HepG2 (cell line): ENCODE results near the gene RIPOR1. TPM values are rescaled to one million over a fixed set of nuclear protein-coding genes. Genes with fewer than 3 reads are reported as not detected.

ENCODE experiments used
- ATF6 ChIP-seq: sonication (generic); formaldehyde crosslinking; conservative IDR thresholded peaks from 2 replicates; pipeline ENCODE4 v1.4.0; 2020; ENCODE audit warnings: missing genetic modification reagents
- ATM ChIP-seq: fragments of 450-650 bp; IDR thresholded peaks from 2 replicates; pipeline ENCODE4 v1.7.1; 2017; ENCODE audit warnings: mild to moderate bottlenecking, borderline replicate concordance
- CENPT ChIP-seq: sonication (generic); formaldehyde crosslinking; IDR thresholded peaks from 2 replicates; pipeline ENCODE4 v1.8.0; 2022; ENCODE audit warnings: low read depth, mild to moderate bottlenecking, moderate library complexity, missing genetic modification reagents
- ETV5 ChIP-seq: IDR thresholded peaks from 2 replicates; pipeline ENCODE4 v1.6.1; 2018; ENCODE audit warnings: missing biosample characterization, missing genetic modification reagents, inconsistent platforms, borderline replicate concordance
- GABPA ChIP-seq, 2 experiments: IDR thresholded peaks; 2 replicates each; pipeline ENCODE4 v1.6.1; 2011 to 2016; ENCODE audit warnings: low read depth in 2 of 2, low read length in 1 of 2, missing biosample characterization in 1 of 2, missing genetic modification characterization in 1 of 2
- GFI1 ChIP-seq: sonication (generic); formaldehyde crosslinking; IDR thresholded peaks from 2 replicates; pipeline ENCODE4 v1.5.0; 2020; ENCODE audit warnings: missing genetic modification reagents, mild to moderate bottlenecking, borderline replicate concordance
- KDM4B ChIP-seq: sonication (generic); formaldehyde crosslinking; IDR thresholded peaks from 2 replicates; pipeline ENCODE4 v1.4.0; 2020; ENCODE audit warnings: missing genetic modification reagents
- MED8 ChIP-seq: sonication (generic); formaldehyde crosslinking; IDR thresholded peaks from 2 replicates; pipeline ENCODE4 v1.8.1; 2023; ENCODE audit warnings: mild to moderate bottlenecking, missing genetic modification reagents; ENCODE audit not compliant: insufficient replicate concordance
- PLSCR1 ChIP-seq: sonication (generic); formaldehyde crosslinking; IDR thresholded peaks from 2 replicates; pipeline ENCODE4 v1.5.0; 2020; ENCODE audit warnings: missing genetic modification reagents, mild to moderate bottlenecking, borderline replicate concordance
- SMARCC2 ChIP-seq: fragments of 450-650 bp; IDR thresholded peaks from 2 replicates; pipeline ENCODE4 v1.6.1; 2017; ENCODE audit warnings: antibody characterized with exemption, mild to moderate bottlenecking
- SMARCE1 ChIP-seq: fragments of 450-650 bp; IDR thresholded peaks from 2 replicates; pipeline ENCODE4 v1.6.1; 2017; ENCODE audit warnings: borderline replicate concordance
- SPEN ChIP-seq: sonication (generic); formaldehyde crosslinking; IDR thresholded peaks from 2 replicates; pipeline ENCODE4 v1.5.1; 2020; ENCODE audit warnings: low read depth, mild to moderate bottlenecking, missing genetic modification reagents
- TBL1XR1 ChIP-seq: fragments of 150-350 bp; IDR thresholded peaks from 2 replicates; pipeline ENCODE4 v1.6.1; 2014; ENCODE audit warnings: borderline replicate concordance, low read length; ENCODE audit not compliant: partially characterized antibody
- ZBTB21 ChIP-seq: sonication (generic); formaldehyde crosslinking; IDR thresholded peaks from 2 replicates; pipeline ENCODE4 v1.4.0; 2020; ENCODE audit warnings: missing genetic modification reagents
- ZBTB39 ChIP-seq: sonication (generic); formaldehyde crosslinking; IDR thresholded peaks from 2 replicates; pipeline ENCODE4 v1.5.0; 2020; ENCODE audit warnings: missing genetic modification reagents
- ZNF101 ChIP-seq: sonication (generic); formaldehyde crosslinking; IDR thresholded peaks from 2 replicates; pipeline ENCODE4 v1.4.0; 2020; ENCODE audit warnings: mild to moderate bottlenecking, low read depth, missing genetic modification reagents, borderline replicate concordance
- ZNF670 ChIP-seq: sonication (generic); formaldehyde crosslinking; IDR thresholded peaks from 2 replicates; pipeline ENCODE4 v1.8.0; 2022; ENCODE audit warnings: mild to moderate bottlenecking, missing genetic modification reagents, borderline replicate concordance
- polyA plus RNA-seq, 8 experiments: library from polyadenylated mRNA; depleted of rRNA in 3 of 8; stranded (reverse) in 7 of 8; unstranded in 1 of 8; fragments of >200 nt; fragmentation: Illumina TruSeq in 4 of 8; extraction: Trizol in 4 of 8; gene quantifications; 2 replicates each; pipeline versions ENCODE4 v1.2.1 to v1.2.3, GENCODE V29; 2011 to 2016; ENCODE audit warnings: low read depth in 4 of 8, missing spikeins in 1 of 8, mixed read lengths in 1 of 8; ENCODE audit not compliant: insufficient read depth in 1 of 8
- total RNA-seq, 5 experiments: library from RNA; depleted of rRNA; stranded (reverse); fragments of >200 nt; fragmentation: Illumina TruSeq; extraction: Trizol; gene quantifications; 2 replicates each; pipeline ENCODE4 v1.2.3, GENCODE V29; 2016; ENCODE audit warnings: low read depth in 1 of 5
- TF ChIP-seq, protein P1 (sequence below): IDR thresholded peaks from 2 replicates; pipeline ENCODE4 v1.6.1; 2016; ENCODE audit warnings: control low read depth
- TF ChIP-seq, protein P2 (sequence below): sonication (generic); formaldehyde crosslinking; IDR thresholded peaks from 2 replicates; pipeline ENCODE4 v1.4.0; 2020; ENCODE audit warnings: mild to moderate bottlenecking, missing genetic modification reagents

The RIPOR1 gene
- total and polyA plus RNA-seq, 2 of the 13 experiments (the other 11 are each of a cell fraction or from before 2014, with no cell fraction given) = 4.6 to 8.1 TPM

DNA sequence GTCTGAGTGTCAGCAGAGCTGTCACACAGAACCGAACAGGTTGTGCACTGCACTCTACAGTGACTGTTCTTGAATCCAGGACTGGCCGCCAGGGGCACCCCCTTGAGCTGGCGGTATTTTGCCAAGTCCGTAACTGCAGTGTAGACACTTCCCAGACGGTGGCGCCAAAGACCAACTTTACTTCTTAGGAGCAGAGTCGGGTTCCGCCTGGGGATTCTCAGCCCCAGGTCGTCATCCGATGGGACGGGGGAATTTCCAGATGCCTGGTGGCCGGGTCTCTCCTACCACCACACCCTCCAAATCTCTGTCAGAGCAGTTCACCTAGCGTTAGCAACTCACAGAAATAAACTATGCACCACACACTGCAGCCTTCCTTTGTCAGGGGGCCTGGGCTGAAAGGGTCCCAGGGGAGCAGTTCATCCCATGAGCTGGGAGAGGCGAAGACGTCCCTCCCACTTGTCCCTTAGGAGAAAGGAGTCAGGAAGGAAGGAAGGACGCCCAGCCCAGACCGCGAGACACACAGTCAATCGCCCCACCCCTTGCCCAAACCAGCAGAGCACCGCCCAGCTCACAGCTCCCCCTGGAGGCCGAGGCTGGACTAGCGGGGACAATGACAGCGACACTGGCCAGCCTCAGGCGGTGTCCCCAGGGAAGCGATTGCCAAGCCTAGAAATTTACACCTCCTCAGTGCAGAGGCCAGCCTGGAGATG is 7.4 kb upstream of the RIPOR1 start (continued):
- TF ChIP-seq MED8 (CRISPR knock-in tag) (no peak), SMARCE1 (no peak), ZNF670 (peak; percentile 52; the same call in 1 of the 2 replicates), KDM4B (CRISPR knock-in tag) (no peak), ETV5 (peak; percentile 30; the same call in 1 of the 2 replicates), ATM (no peak), PLSCR1 (CRISPR knock-in tag) (no peak), ZBTB39 (no peak; the same call in 1 of the 2 replicates), ZNF101 (CRISPR knock-in tag) (no peak), CENPT (no peak), GFI1 (CRISPR knock-in tag) (no peak), SPEN (CRISPR knock-in tag) (no peak; the same call in none of the 2 replicates), GABPA (IDR thresholded peaks at IDR 0.05; ENCODE audit: low read depth, low read length) (no peak), GABPA (CRISPR knock-in tag; IDR thresholded peaks at IDR 0.05; ENCODE audit: low read depth) (peak; percentile 54; the same call in 1 of the 2 replicates), ATF6 (CRISPR knock-in tag) (no peak), ZBTB21 (CRISPR knock-in tag) (no peak), SMARCC2 (no peak), TBL1XR1 (no peak)
- TF ChIP-seq, protein P1, sequence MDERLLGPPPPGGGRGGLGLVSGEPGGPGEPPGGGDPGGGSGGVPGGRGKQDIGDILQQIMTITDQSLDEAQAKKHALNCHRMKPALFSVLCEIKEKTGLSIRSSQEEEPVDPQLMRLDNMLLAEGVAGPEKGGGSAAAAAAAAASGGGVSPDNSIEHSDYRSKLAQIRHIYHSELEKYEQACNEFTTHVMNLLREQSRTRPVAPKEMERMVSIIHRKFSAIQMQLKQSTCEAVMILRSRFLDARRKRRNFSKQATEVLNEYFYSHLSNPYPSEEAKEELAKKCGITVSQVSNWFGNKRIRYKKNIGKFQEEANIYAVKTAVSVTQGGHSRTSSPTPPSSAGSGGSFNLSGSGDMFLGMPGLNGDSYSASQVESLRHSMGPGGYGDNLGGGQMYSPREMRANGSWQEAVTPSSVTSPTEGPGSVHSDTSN (CRISPR knock-in tag) = no peak
- TF ChIP-seq, protein P2, sequence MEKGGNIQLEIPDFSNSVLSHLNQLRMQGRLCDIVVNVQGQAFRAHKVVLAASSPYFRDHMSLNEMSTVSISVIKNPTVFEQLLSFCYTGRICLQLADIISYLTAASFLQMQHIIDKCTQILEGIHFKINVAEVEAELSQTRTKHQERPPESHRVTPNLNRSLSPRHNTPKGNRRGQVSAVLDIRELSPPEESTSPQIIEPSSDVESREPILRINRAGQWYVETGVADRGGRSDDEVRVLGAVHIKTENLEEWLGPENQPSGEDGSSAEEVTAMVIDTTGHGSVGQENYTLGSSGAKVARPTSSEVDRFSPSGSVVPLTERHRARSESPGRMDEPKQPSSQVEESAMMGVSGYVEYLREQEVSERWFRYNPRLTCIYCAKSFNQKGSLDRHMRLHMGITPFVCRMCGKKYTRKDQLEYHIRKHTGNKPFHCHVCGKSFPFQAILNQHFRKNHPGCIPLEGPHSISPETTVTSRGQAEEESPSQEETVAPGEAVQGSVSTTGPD (CRISPR knock-in tag) = no peak
